Spleen (tissue), 11 donors: ENCODE results near the gene CCND3. TPM values are rescaled to one million over a fixed set of nuclear protein-coding genes. Genes with fewer than 3 reads are reported as not detected.

Experiments
- DNase-seq: peaks from one replicate; pipeline ENCODE4 v3.0.0-alpha.2; 2020
- H3K27ac ChIP-seq, 8 donors: fragments of 200-600 bp; sonication (generic) in 7 of 8; 1 replicate in 4 of 8; 2 replicates in 4 of 8; pipeline versions ENCODE4 v1.5.0 to v1.8.0; 2016 to 2021; ENCODE audit warnings: inconsistent platforms in 4 of 8, mild to moderate bottlenecking in 4 of 8, moderate library complexity in 1 of 8
- H3K27me3 ChIP-seq, 7 donors: fragments of 200-600 bp; sonication (generic) in 6 of 7; replicated peaks in 1 of 7; 1 replicate in 4 of 7; 2 replicates in 3 of 7; pipeline versions ENCODE4 v1.5.0 to v1.8.0; 2016 to 2021; ENCODE audit warnings: inconsistent platforms in 3 of 7, mild to moderate bottlenecking in 1 of 7
- H3K36me3 ChIP-seq, 6 donors: fragments of 200-600 bp; sonication (generic) in 5 of 6; 1 replicate in 4 of 6; 2 replicates in 2 of 6; pipeline versions ENCODE4 v1.5.0 to v1.8.0; 2016 to 2021; ENCODE audit warnings: inconsistent platforms in 2 of 6
- H3K4me1 ChIP-seq, 6 donors: fragments of 200-600 bp; sonication (generic) in 5 of 6; 1 replicate in 3 of 6; 2 replicates in 3 of 6; pipeline versions ENCODE4 v1.5.0 to v1.8.0; 2016 to 2021; ENCODE audit warnings: inconsistent platforms in 3 of 6
- H3K4me3 ChIP-seq, 8 donors: fragments of 200-600 bp; sonication (generic) in 7 of 8; 1 replicate in 4 of 8; 2 replicates in 4 of 8; pipeline versions ENCODE4 v1.5.0 to v1.8.0; 2016 to 2021; ENCODE audit warnings: inconsistent platforms in 4 of 8, mild to moderate bottlenecking in 4 of 8, moderate library complexity in 2 of 8
- H3K9me3 ChIP-seq, 8 donors: fragments of 200-600 bp; sonication (generic) in 7 of 8; 1 replicate in 4 of 8; 2 replicates in 4 of 8; pipeline versions ENCODE4 v1.5.0 to v1.8.0; 2016 to 2021; ENCODE audit warnings: inconsistent platforms in 4 of 8
- CTCF ChIP-seq, 11 experiments: fragments of 200-600 bp in 7 of 11; fragments of 450-650 bp in 4 of 11; sonication (generic) in 4 of 11; IDR thresholded peaks in 8 of 11; conservative IDR thresholded peaks in 3 of 11; 1 replicate in 7 of 11; 2 replicates in 4 of 11; pipeline versions ENCODE4 v1.4.0 to v1.8.0; 2016 to 2021; ENCODE audit warnings: antibody characterized with exemption in 11 of 11, inconsistent platforms in 4 of 11, mild to moderate bottlenecking in 1 of 11
- POLR2A ChIP-seq, 3 donors: fragments of 450-650 bp; IDR thresholded peaks; one replicate each; pipeline ENCODE4 v1.5.1; 2017; ENCODE audit warnings: antibody characterized with exemption in 3 of 3, mild to moderate bottlenecking in 1 of 3
- POLR2AphosphoS5 ChIP-seq, 3 donors: sonication (generic); formaldehyde crosslinking; IDR thresholded peaks; one replicate each; pipeline ENCODE4 v1.5.1; 2017; ENCODE audit warnings: antibody characterized with exemption in 3 of 3
- WGBS, 5 donors: extraction: QIAGEN DNeasy Blood & Tissue Kit in 3 of 5; methylation state at CpG; one replicate each; pipeline versions ENCODE4 v1.1.5 to v1.1.7; 2013 to 2018; 5-methylcytosine and 5-hydroxymethylcytosine counted together
- intact Hi-C: fragments of 100-400 bp; cut with DNase I; formaldehyde crosslinking; loops from one replicate; pipeline ENCODE4 v1.15.0; 2023; ENCODE audit warnings: low total_unique reads
- polyA plus RNA-seq, 3 donors: library from polyadenylated mRNA; stranded (reverse); fragments of 200-250 nt; gene quantifications; one replicate each; pipeline ENCODE4 v1.2.1, GENCODE V29; 2013
- total RNA-seq, 7 donors: library from RNA; depleted of rRNA in 3 of 7; stranded (reverse); fragments of >200 nt in 3 of 7; fragmentation: NEBNext Ultra II Directional in 4 of 7; extraction: Animal tissue kit (Norgen Biotek cat#: 25700) in 4 of 7; gene quantifications; one replicate each; pipeline versions ENCODE4 v1.1.0 to v1.2.1, GENCODE V29; 2016 to 2021
- donor health status: healthy with polysubstance abuse.
- donor health status: DM: no; HTN: no; CAD: no; lungs with moderate emphysema.
- donor health status: DM: no; HTN: no; CAD: no.
- donor health status: Bipolar disorder and iron deficiency.
- donor health status: healthy.
- donor health status: DM: no; HTN: no; CAD: no.
- donor health status: DM: yes; HTN: yes; CAD: no.

Gene CCND3
- total and polyA plus RNA-seq, 10 donors, result 115 to 531 (median 232) TPM

DNA sequence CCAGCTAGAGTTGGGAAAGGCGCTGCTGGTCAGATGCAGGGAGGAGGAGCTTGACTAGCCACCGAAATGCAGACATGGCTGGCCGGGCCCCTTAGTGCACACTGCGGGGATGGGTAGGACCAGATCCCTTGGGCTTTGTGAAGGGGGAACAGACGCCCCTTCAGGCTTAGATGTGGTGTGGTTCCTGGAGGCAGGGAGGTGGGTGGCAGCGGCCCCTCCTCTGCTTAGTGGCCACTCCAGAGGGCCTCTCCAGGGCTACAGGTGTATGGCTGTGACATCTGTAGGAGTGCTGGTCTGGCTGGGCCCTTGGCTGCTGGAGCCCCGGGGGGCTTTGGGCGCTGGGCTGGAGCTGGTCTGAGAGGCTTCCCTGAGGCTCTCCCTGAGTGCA is 5.9 kb downstream of the CCND3 start:
- no peak for DNase-seq
- 39 to 59% (median 54%) methylated on average over 5 to 8 of the region's 8 CpGs for whole genome bisulfite sequencing, 5 donors
- intact Hi-C loops, result loop anchor here (5.0 kb wide), 1 partner anchor 107 kb away; no protein-coding TSS in a partner anchor
- Histone ChIP-seq H3K27me3 (no peaks in the 10 kb centered on the region), H3K4me3 (peak overlapping the region in 3 of 8 donors; percentile 3 to 98 (median 9)), H3K9me3 (no peaks in the 10 kb centered on the region), H3K36me3 (peaks cover 0 to 99% (median 63%) of the 10 kb centered on the region in 6 donors), H3K27ac (peak overlapping the region; percentile 54 to 96 (median 91)), H3K4me1 (peaks cover 55 to 74% (median 66%) of the 10 kb centered on the region in 6 donors)
- TF ChIP-seq POLR2AphosphoS5 (IDR thresholded peaks at IDR 0.05) (peak in 1 of 3 donors; percentile 59), POLR2A (IDR thresholded peaks at IDR 0.05) (no peak), CTCF (IDR thresholded peaks at IDR 0.05 in 8 of 11, conservative IDR thresholded peaks at IDR 0.05 in 3 of 11) (no peak)

DNA sequence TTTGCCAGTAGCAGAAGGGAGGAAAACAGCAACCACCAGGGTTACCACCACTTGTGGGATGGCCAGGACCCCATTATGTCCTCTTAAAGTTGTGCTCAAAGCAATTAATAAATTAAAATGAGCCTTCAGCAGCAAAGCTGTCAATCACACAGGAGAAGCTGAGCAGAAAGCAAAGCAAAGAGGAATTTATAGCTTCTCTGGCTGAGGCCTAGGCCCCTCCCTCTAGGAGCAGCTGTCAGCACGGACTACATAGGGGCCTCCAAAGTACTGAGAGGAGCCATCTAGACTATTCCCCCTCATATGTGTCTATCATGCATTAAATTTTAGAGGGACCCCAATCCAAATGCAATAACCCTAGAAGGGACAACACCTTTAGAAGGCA is 6.4 kb downstream of the CCND3 start:
- WGBS, 5 donors, result 8 to 44% (median 40%) methylated on average over 1 of the region's 1 CpG
- Histone ChIP-seq H3K36me3 (peaks cover 0 to 100% (median 68%) of the 10 kb centered on the region in 6 donors), H3K27ac (peak overlapping the region in 6 of 8 donors; percentile 54 to 96 (median 91)), H3K4me3 (peak overlapping the region in 1 of 8 donors; percentile 98), H3K9me3 (no peaks in the 10 kb centered on the region), H3K27me3 (no peaks in the 10 kb centered on the region), H3K4me1 (peaks cover 53 to 74% (median 61%) of the 10 kb centered on the region in 6 donors)
- TF ChIP-seq POLR2A (IDR thresholded peaks at IDR 0.05) (no peak), CTCF (IDR thresholded peaks at IDR 0.05 in 8 of 11, conservative IDR thresholded peaks at IDR 0.05 in 3 of 11) (no peak), POLR2AphosphoS5 (IDR thresholded peaks at IDR 0.05) (no peak)
- intact Hi-C loops, result loop anchor here (5.0 kb wide), 1 partner anchor 107 kb away; no protein-coding TSS in a partner anchor
- DNase-seq, result no peak

DNA sequence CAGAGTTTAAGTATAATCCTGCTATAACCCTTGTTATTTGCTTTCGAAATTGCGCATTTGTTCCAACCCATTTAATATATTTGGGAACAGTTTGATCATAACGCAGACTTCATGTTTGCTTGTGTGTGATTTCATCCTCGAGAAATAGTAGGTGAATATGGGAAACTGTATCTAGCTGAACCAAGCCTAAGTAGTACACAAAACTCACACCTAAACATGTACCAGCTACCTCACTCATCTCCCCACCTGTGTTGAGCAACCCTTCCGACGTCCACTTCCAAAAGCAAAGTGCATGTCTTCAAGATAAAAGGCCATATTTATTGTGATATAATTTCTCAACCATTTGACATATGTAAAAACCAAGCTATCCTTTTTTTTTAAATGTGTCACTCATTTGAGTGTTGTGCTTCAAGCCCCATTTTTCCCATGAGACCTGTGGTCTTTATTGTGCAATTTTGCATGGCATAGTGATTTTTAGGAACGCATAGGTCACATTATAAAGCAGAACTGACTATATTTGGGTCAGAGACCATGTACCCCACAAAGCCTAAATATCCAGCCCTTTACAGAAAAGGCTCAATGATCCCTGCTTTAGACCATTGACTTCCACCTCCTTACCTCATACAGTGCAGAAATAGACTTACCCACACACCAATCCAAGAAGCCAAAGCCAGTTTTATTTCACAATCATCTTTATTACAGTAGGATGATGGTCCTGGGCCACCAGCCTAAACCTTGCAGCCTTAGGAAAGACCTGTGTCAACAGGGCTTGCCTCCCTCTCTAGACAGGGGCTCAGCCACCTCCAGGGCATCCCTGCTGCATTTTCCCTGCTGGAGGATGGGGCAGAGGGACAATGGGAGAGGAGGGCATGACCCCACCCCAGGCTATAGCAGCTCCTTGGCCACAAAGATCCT is 7.1 kb downstream of the CCND3 start:
- H3K36me3 ChIP-seq, result peaks cover 0 to 100% (median 74%) of the 10 kb centered on the region in 6 donors
- no peaks in the 10 kb centered on the region for H3K9me3 ChIP-seq
- WGBS, 5 donors, result 68 to 83% (median 73%) methylated on average over 7 of the region's 7 CpGs
- H3K27ac ChIP-seq, result peak overlapping the region in 7 of 8 donors; percentile 22 to 96 (median 91)
- no peaks in the 10 kb centered on the region for H3K27me3 ChIP-seq
- no peak overlapping the region for H3K4me3 ChIP-seq
- DNase-seq, result no peak
- intact Hi-C loops, result loop anchor here (5.0 kb wide), 1 partner anchor 108 kb away; no protein-coding TSS in a partner anchor
- TF ChIP-seq CTCF (IDR thresholded peaks at IDR 0.05 in 8 of 11, conservative IDR thresholded peaks at IDR 0.05 in 3 of 11), result no peak
- TF ChIP-seq POLR2AphosphoS5 (IDR thresholded peaks at IDR 0.05), result peak in 1 of 3 donors; percentile 44
- peaks cover 47 to 71% (median 54%) of the 10 kb centered on the region in 6 donors for H3K4me1 ChIP-seq

DNA sequence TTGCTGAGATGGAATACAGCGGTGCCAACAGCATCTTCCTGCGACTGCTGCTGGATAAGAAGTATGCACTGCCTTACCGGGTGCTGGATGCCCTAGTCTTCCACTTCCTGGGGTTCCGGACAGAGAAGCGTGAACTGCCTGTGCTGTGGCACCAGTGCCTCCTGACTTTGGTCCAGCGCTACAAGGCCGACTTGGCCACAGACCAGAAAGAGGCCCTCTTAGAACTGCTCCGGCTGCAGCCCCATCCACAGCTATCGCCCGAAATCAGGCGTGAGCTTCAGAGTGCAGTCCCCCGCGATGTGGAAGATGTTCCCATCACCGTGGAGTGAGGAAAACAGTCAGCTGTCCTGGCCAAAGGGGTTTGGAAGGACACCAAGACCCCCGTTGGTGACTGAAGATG is 9.2 kb downstream of the CCND3 start:
- Histone ChIP-seq H3K27me3 (no peaks in the 10 kb centered on the region), H3K4me1 (peaks cover 26 to 59% (median 33%) of the 10 kb centered on the region in 6 donors), H3K36me3 (peaks cover 0 to 100% (median 96%) of the 10 kb centered on the region in 6 donors), H3K4me3 (no peak overlapping the region), H3K9me3 (no peaks in the 10 kb centered on the region), H3K27ac (no peak overlapping the region)
- no peak for DNase-seq
- TF ChIP-seq POLR2A (IDR thresholded peaks at IDR 0.05) (no peak), POLR2AphosphoS5 (IDR thresholded peaks at IDR 0.05) (peak; percentile 48 to 74 (median 57)), CTCF (IDR thresholded peaks at IDR 0.05 in 8 of 11, conservative IDR thresholded peaks at IDR 0.05 in 3 of 11) (no peak)
- 88 to 96% (median 93%) methylated on average over 15 of the region's 15 CpGs for WGBS, 5 donors
- intact Hi-C loops, result no loop called here
